Sigmoid colon (tissue), 4 donors: Measurements from ENCODE around the gene PSPN.

Experiments used
- EP300 ChIP-seq, 4 donors: sonication (generic); formaldehyde crosslinking; IDR thresholded peaks; one replicate each; pipeline ENCODE4 v1.6.1; 2017; ENCODE audit warnings: antibody characterized with exemption in 4 of 4
- POLR2A ChIP-seq, 2 donors: fragments of 450-650 bp; IDR thresholded peaks; one replicate each; pipeline ENCODE4 v1.6.1; 2016; ENCODE audit warnings: antibody characterized with exemption in 2 of 2, mild to moderate bottlenecking in 2 of 2, moderate library complexity in 2 of 2
- POLR2AphosphoS5 ChIP-seq, 4 donors: sonication (generic); formaldehyde crosslinking; IDR thresholded peaks; one replicate each; pipeline ENCODE4 v1.6.1; 2017; ENCODE audit warnings: antibody characterized with exemption in 4 of 4
- TF ChIP-seq, protein P1 (sequence below), 4 experiments: fragments of 450-650 bp in 3 of 4; fragments of 200-600 bp in 1 of 4; IDR thresholded peaks; one replicate each; pipeline ENCODE4 v1.5.1; 2016 to 2019; ENCODE audit warnings: antibody characterized with exemption in 4 of 4, mild to moderate bottlenecking in 3 of 4, moderate library complexity in 2 of 4

GRCh38 chr19:6414793-6415590, 39.3 kb upstream of the PSPN start:
- TF ChIP-seq, protein P1, sequence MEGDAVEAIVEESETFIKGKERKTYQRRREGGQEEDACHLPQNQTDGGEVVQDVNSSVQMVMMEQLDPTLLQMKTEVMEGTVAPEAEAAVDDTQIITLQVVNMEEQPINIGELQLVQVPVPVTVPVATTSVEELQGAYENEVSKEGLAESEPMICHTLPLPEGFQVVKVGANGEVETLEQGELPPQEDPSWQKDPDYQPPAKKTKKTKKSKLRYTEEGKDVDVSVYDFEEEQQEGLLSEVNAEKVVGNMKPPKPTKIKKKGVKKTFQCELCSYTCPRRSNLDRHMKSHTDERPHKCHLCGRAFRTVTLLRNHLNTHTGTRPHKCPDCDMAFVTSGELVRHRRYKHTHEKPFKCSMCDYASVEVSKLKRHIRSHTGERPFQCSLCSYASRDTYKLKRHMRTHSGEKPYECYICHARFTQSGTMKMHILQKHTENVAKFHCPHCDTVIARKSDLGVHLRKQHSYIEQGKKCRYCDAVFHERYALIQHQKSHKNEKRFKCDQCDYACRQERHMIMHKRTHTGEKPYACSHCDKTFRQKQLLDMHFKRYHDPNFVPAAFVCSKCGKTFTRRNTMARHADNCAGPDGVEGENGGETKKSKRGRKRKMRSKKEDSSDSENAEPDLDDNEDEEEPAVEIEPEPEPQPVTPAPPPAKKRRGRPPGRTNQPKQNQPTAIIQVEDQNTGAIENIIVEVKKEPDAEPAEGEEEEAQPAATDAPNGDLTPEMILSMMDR (IDR thresholded peaks at IDR 0.05): no peak
- TF ChIP-seq POLR2AphosphoS5 (IDR thresholded peaks at IDR 0.05) (no peak), EP300 (IDR thresholded peaks at IDR 0.05) (no peak), POLR2A (IDR thresholded peaks at IDR 0.05) (no peak)
